WI38 (cell line): Measurements from ENCODE around the gene LAMA4.
"Not testable (repeated sequence)": the region's sequence is repeated elsewhere in the genome, so short reads cannot be mapped to it uniquely, and the experiment has no call there.

Experiments used
- H3K4me3 ChIP-seq: 2 replicates; pipeline ENCODE4 v1.5.1; 2011; ENCODE audit warnings: low read depth, mild to moderate bottlenecking, control low read depth, low read length
- TF ChIP-seq, protein P1 (sequence below): IDR thresholded peaks from 2 replicates; pipeline ENCODE4 v1.5.1; 2012; ENCODE audit warnings: low read depth, mild to moderate bottlenecking, control low read depth, low read length

LAMA4 gene

DNA sequence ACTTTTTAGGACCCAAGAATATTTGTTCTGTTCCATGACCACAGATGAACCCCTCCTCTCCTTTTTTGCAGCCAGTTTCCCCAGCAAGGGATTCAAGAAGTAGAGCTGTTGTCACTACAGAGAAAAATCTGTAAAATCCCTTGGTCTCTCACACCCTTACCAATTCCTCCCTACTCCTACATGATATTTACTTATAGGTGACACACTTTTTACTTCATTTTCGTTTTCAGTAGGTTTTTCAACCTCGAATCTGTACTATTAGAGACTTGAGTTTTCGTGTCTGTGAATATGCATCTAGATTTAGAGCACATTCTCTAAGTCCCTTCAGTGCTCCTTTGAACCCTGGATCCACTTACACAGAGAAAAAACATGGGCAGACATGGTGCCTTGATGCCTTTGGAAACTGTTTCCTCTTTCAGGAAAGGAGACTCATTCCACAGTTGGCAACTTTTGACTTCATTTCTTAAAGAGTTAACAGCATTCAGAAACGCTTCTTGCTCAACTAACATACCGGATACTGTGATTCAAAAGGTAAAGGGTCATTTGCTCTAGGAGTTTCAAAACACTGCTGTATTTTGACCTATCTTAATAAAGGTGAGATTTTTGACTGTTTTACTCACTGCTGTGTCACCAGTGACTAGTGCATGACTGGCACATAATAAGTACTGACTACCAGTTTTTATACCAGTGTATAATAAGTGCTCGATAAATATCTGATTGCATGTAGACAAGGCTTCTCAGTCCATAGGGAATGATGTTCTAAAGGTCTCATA, 50.6 kb downstream of the LAMA4 start:
- TF ChIP-seq, protein P1, sequence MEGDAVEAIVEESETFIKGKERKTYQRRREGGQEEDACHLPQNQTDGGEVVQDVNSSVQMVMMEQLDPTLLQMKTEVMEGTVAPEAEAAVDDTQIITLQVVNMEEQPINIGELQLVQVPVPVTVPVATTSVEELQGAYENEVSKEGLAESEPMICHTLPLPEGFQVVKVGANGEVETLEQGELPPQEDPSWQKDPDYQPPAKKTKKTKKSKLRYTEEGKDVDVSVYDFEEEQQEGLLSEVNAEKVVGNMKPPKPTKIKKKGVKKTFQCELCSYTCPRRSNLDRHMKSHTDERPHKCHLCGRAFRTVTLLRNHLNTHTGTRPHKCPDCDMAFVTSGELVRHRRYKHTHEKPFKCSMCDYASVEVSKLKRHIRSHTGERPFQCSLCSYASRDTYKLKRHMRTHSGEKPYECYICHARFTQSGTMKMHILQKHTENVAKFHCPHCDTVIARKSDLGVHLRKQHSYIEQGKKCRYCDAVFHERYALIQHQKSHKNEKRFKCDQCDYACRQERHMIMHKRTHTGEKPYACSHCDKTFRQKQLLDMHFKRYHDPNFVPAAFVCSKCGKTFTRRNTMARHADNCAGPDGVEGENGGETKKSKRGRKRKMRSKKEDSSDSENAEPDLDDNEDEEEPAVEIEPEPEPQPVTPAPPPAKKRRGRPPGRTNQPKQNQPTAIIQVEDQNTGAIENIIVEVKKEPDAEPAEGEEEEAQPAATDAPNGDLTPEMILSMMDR = no peak

DNA sequence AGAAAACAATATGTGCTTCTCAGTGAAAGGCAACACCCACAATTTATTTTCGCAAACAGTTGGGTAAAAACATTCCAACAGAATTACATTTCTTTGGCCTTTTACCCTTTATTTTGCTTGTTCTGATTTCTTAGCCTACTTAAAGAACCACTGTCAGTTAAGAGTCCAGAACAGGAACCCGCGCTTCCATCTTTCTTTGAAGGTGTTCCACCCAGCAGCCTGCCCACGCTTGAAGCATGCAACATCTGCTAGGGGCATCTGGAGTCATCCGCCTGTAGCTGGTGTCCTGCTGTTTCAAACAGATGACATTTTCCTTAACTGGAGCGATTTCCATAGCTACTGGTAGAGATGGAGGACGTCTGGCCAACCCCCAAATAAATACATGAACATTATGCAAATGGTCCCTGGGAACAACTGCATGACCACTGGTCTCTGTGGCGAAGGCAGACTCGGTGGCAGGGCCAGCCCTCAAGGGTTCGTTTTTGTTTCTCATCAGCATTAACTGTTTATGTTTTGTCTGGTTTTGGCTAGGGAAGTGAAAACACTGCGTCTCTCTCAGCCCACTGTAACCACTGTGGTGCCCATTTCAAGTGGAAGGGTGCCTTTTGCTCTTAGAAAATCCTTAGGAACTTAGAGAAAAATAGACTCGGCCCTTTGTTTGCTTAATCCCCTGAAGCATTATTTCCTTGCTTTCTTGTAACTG, 51.6 kb downstream of the LAMA4 start:
- TF ChIP-seq, protein P1 = no peak
- no peak overlapping the region for H3K4me3 ChIP-seq

More for the DNA sequence above, 50.6 kb downstream of the LAMA4 start:
- H3K4me3 ChIP-seq = no peak overlapping the region

DNA sequence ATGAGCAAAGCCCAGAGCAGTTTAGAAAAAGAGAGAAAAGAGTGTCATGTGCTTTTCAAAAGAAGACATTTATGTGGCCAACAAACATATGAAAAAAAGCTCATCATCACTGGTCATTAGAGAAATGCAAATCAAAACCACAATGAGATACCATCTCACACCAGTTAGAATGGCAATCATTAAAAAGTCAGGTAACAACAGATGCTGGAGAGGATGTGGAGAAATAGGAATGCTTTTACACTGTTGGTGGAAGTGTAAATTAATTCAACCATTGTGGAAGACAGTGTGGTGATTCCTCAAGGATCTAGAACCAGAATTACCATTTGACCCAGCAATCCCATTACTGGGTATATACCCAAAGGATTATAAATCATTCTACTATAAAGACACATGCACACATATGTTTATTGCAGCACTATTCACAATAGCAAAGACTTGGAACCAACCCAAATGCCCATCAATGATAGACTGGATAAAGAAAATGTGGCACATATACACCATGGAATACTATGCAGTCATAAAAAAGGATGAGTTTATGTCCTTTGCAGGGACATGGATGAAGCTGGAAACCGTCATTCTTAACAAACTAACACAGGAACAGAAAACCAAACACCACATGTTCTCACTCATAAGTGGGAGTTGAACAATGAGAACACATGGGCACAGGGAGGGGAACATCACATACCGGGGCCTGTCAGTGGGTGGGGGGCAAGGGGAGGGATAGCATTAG, 54.0 kb downstream of the LAMA4 start:
- H3K4me3 ChIP-seq = not testable (repeated sequence)

DNA sequence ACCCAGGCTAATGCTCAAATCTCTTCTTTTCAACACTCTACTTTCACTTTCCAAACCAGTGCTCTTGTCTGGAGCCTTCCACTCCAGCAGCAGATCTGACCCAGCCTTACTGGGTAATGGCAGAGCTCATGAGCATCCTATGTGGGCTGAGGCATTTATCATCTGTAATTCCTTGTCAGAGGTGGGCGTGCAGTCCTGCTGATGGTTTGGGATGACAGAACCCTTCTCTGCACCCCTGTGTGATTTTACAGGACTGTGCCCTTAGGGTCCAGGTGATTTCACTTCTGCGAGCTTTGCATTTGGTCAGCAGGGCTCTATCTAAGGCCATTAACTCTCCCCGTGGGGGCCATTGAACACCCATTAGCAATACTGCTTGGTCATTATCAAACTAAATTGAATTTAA, 55.4 kb downstream of the LAMA4 start:
- H3K4me3 ChIP-seq = no peak overlapping the region
- TF ChIP-seq, protein P1 = no peak

DNA sequence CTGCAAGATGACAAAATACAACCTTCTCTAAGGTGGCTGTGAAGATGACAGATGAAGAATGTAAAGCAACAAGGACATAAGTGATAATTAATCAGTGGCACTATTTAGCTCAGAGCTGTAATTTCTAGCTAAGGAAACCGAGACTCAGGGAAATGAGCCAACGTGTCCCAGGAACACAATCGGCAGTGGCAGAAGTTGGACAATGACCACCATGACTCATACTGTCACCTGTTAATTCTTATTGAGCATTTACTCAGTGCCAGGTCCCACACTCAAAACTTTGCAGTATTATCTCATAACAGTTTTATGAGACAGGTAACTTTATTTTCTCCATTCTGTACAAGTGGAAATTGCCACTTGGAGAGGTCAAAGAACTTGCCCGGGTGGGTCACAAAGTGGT, 55.8 kb downstream of the LAMA4 start:
- TF ChIP-seq, protein P1 = no peak

DNA sequence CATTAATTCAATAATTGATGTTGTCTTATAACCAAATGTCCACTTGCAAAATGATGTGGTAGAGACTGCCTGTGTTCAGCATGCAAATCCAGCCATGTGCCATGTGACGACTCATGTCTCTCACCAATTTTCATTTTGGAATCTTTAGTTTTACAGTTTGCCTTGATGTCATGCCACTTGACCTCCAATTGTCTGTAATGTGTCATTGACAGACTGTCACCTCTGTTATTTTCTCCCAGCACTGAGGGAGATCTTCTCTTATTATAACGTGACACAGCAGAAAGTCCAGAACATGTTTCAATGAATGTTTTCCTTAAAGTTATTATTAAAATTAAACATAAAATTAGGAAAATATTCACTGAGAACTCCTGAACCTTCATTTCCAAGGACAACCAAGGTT, 56.7 kb downstream of the LAMA4 start:
- TF ChIP-seq, protein P1 = no peak
- no peak overlapping the region for H3K4me3 ChIP-seq

More for the DNA sequence above, 55.8 kb downstream of the LAMA4 start:
- H3K4me3 ChIP-seq = no peak overlapping the region

DNA sequence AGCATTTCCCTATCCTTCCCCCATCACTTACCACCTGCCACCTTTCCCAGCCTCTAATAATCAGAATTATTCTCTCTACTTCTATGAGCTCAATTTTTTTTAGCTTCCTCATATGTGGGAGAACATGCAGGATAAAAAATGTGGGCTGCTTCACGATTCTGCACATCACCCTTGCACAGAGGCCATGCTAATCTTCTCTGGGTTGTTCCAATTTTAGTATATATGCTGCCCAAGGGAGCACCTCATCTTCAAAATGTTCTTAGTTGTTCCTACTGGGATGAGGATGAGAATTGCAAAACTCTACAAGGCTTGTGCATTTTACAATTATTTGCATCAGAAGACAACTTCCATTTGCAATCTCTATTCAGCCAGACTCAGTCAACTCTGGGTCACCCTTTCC, 58.1 kb downstream of the LAMA4 start:
- TF ChIP-seq, protein P1 = no peak
- no peak overlapping the region for H3K4me3 ChIP-seq
